IMR-90 (cell line): ENCODE results near the gene MBTPS2. TPM values are rescaled to one million over a fixed set of nuclear protein-coding genes. Genes with fewer than 3 reads are reported as not detected.

Source experiments
- ATAC-seq: fragments of 200-7000 bp; cut with Tn5 transposase; 2 replicates; pipeline ENCODE4 v1.9.1; 2020; ENCODE audit warnings: low read depth, mild to moderate bottlenecking, moderate library complexity
- BruUV-seq: library from RNA; stranded (reverse); fragments of 400-500 nt; replicated peaks from 2 replicates; lab custom pipeline; 2021; lab: Mats Ljungman, UMichigan
- CTCF ChIA-PET: fragments of 300-600 bp; formaldehyde crosslinking; extraction: SDS; loops from one replicate; lab custom pipeline; 2021; ENCODE audit warnings: antibody characterized with exemption; lab: Yijun Ruan, JAX
- POLR2A ChIA-PET: fragments of 300-600 bp; sonication (Branson Sonifier 250); formaldehyde crosslinking; loops from one replicate; lab custom pipeline; 2022; ENCODE audit warnings: antibody characterized with exemption; ENCODE audit not compliant: unreplicated experiment; lab: Charles Lee
- DNase-seq: peaks from one replicate; pipeline ENCODE4 v3.0.0; 2013
- H2AFZ ChIP-seq: replicated peaks from 2 replicates; pipeline ENCODE3; 2013; ENCODE audit warnings: low read length, mild to moderate bottlenecking; ENCODE audit not compliant: poor library complexity
- H2AK5ac ChIP-seq: 2 replicates; pipeline ENCODE4 v1.6.1; 2013; ENCODE audit warnings: low read depth, low read length, inconsistent platforms
- H2AK9ac ChIP-seq: replicated peaks from 2 replicates; pipeline ENCODE3; 2013; ENCODE audit warnings: mild to moderate bottlenecking, low read depth, low read length, moderate library complexity; ENCODE audit not compliant: poor library complexity
- H2BK120ac ChIP-seq: 2 replicates; pipeline ENCODE4 v1.6.1; 2013; ENCODE audit warnings: low read depth, low read length, inconsistent platforms
- H2BK15ac ChIP-seq: 3 replicates; pipeline ENCODE4 v1.6.1; 2013; ENCODE audit warnings: low read depth, low read length, inconsistent platforms
- H2BK20ac ChIP-seq: 2 replicates; pipeline ENCODE4 v1.6.1; 2013; ENCODE audit warnings: low read depth, mild to moderate bottlenecking, inconsistent platforms, low read length, moderate library complexity
- H2BK5ac ChIP-seq: 2 replicates; pipeline ENCODE4 v1.6.1; 2013; ENCODE audit warnings: mild to moderate bottlenecking, low read depth, low read length, inconsistent platforms; ENCODE audit not compliant: poor library complexity, severe bottlenecking
- H3K14ac ChIP-seq: replicated peaks from 2 replicates; pipeline ENCODE4 v1.6.1; 2013; ENCODE audit warnings: low read depth, low read length, inconsistent platforms
- H3K18ac ChIP-seq: 2 replicates; pipeline ENCODE4 v1.6.1; 2013; ENCODE audit warnings: low read depth, low read length, control low read depth
- H3K23ac ChIP-seq: 2 replicates; pipeline ENCODE4 v1.6.1; 2013; ENCODE audit warnings: low read depth, low read length, inconsistent platforms
- H3K27ac ChIP-seq: 2 replicates; pipeline ENCODE4 v1.5.1; 2013; ENCODE audit warnings: mild to moderate bottlenecking, control low read depth, low read length; ENCODE audit not compliant: insufficient read depth
- H3K27me3 ChIP-seq: 2 replicates; pipeline ENCODE4 v1.6.1; 2013; ENCODE audit warnings: low read length; ENCODE audit not compliant: control insufficient read depth, insufficient read depth
- H3K36me3 ChIP-seq: 2 replicates; pipeline ENCODE4 v1.6.1; 2013; ENCODE audit warnings: low read length, mixed read lengths; ENCODE audit not compliant: control insufficient read depth, insufficient read depth
- H3K4ac ChIP-seq: 2 replicates; pipeline ENCODE4 v1.6.1; 2013; ENCODE audit warnings: low read depth, low read length, inconsistent platforms
- H3K4me1 ChIP-seq: 2 replicates; pipeline ENCODE4 v1.6.1; 2013; ENCODE audit warnings: low read length, mixed read lengths; ENCODE audit not compliant: control insufficient read depth, insufficient read depth
- H3K4me2 ChIP-seq: 2 replicates; pipeline ENCODE4 v1.6.1; 2013; ENCODE audit warnings: low read depth, mild to moderate bottlenecking, control low read depth, low read length, moderate library complexity
- H3K4me3 ChIP-seq: 2 replicates; pipeline ENCODE4 v1.5.1; 2013; ENCODE audit warnings: low read depth, mild to moderate bottlenecking, control low read depth, low read length, moderate library complexity; ENCODE audit not compliant: insufficient read depth
- H3K56ac ChIP-seq: 2 replicates; pipeline ENCODE4 v1.6.1; 2013; ENCODE audit warnings: low read length, inconsistent platforms; ENCODE audit not compliant: insufficient read depth; ENCODE audit errors: extremely low read depth
- H3K79me1 ChIP-seq, 2 experiments: 2 replicates each; pipeline ENCODE4 v1.6.1; 2013; ENCODE audit warnings: low read length in 2 of 2, inconsistent platforms in 1 of 2, low read depth in 1 of 2
- H3K9ac ChIP-seq: 2 replicates; pipeline ENCODE4 v1.6.1; 2013; ENCODE audit warnings: low read depth, low read length, control low read depth
- H3K9me1 ChIP-seq: 2 replicates; pipeline ENCODE4 v1.6.1; 2013; ENCODE audit warnings: low read length, inconsistent platforms; ENCODE audit not compliant: insufficient read depth
- H3K9me3 ChIP-seq: 2 replicates; pipeline ENCODE4 v1.6.1; 2013; ENCODE audit warnings: low read length; ENCODE audit not compliant: control insufficient read depth, insufficient read depth
- H4K20me1 ChIP-seq: 2 replicates; pipeline ENCODE4 v1.6.1; 2013; ENCODE audit warnings: low read length, inconsistent platforms; ENCODE audit not compliant: insufficient read depth
- H4K5ac ChIP-seq: 2 replicates; pipeline ENCODE4 v1.6.1; 2013; ENCODE audit warnings: mild to moderate bottlenecking, low read depth, low read length, control low read depth
- H4K8ac ChIP-seq, 2 experiments: 2 replicates each; pipeline ENCODE4 v1.6.1; 2013; ENCODE audit warnings: low read depth in 2 of 2, low read length in 2 of 2, control low read depth in 1 of 2, inconsistent platforms in 1 of 2
- H4K91ac ChIP-seq: 2 replicates; pipeline ENCODE4 v1.6.1; 2013; ENCODE audit warnings: low read depth, low read length, inconsistent platforms; ENCODE audit not compliant: insufficient read depth
- MXI1 ChIP-seq: IDR thresholded peaks from 2 replicates; pipeline ENCODE4 v1.6.1; 2012; ENCODE audit warnings: low read depth, mild to moderate bottlenecking, low read length, moderate library complexity, borderline replicate concordance
- USF2 ChIP-seq: fragments of 150-350 bp; IDR thresholded peaks from 2 replicates; pipeline ENCODE4 v1.6.1; 2017; ENCODE audit warnings: mild to moderate bottlenecking, antibody characterized with exemption, low read length, low read depth
- WGBS, 2 experiments: methylation state at CpG; one replicate each; pipeline versions ENCODE4 v1.1.5 to v1.1.7; 2013; ENCODE audit warnings: missing lambda C conversion rate in 2 of 2; ENCODE audit not compliant: insufficient read length in 1 of 2; ENCODE audit errors: extremely low coverage in 2 of 2; 5-methylcytosine and 5-hydroxymethylcytosine counted together
- dilution Hi-C: fragments of 300-500 bp; cut with HindIII; formaldehyde crosslinking; loops from one replicate; pipeline ENCODE4 v1.14.3; 2018; ENCODE audit warnings: low sequenced_read_pairs; ENCODE audit not compliant: unreplicated experiment
- in situ Hi-C: fragments of 300-500 bp; cut with MboI; formaldehyde crosslinking; loops from 3 replicates; pipeline ENCODE4 v1.14.3; 2019; ENCODE audit warnings: low sequenced_read_pairs, inconsistent platforms, mixed read lengths
- intact Hi-C: fragments of 100-400 bp; cut with micrococcal nuclease; formaldehyde crosslinking; loops from 2 replicates; pipeline ENCODE4 v1.10.0; 2022
- polyA plus RNA-seq, 3 experiments: library from polyadenylated mRNA; depleted of rRNA; stranded (reverse); fragments of >200 nt; gene quantifications; 2 replicates each; pipeline ENCODE4 v1.2.3, GENCODE V29; 2012; ENCODE audit warnings: low replicate concordance in 1 of 3
- total RNA-seq: library from RNA; depleted of rRNA; stranded (reverse); fragments of >200 nt; gene quantifications from 2 replicates; pipeline ENCODE4 v1.2.3, GENCODE V29; 2012

The MBTPS2 gene
- total and polyA plus RNA-seq, 2 of the 4 experiments (the other 2 are of a cell fraction): 4.7 to 12.4 TPM

- Histone ChIP-seq H3K14ac (no peak overlapping the region), H3K4me2 (no peak overlapping the region), H3K9me3 (no peaks in the 10 kb centered on the region), H2BK120ac (no peak overlapping the region), H4K91ac (no peak overlapping the region), H3K36me3 (no peaks in the 10 kb centered on the region), H3K56ac (no peak overlapping the region), H3K9ac (no peak overlapping the region), H3K9me1 (0 out of 2 replicates have a peak, but pooled peaks cover 3% of the 10 kb centered on the region), H3K23ac (no peak overlapping the region), H2BK20ac (no peak overlapping the region), H4K20me1 (no peaks in the 10 kb centered on the region), H3K79me1 (peaks cover 9 to 12% of the 10 kb centered on the region in 2 experiments; a peak in 2 of 4 replicates), H3K18ac (no peak overlapping the region), H2BK5ac (no peak overlapping the region), H3K4me3 (no peak overlapping the region), H4K5ac (no peak overlapping the region), H2AFZ (no peak overlapping the region), H3K4me1 (no peaks in the 10 kb centered on the region; the same call in 1 of the 2 replicates), H2AK5ac (no peak overlapping the region), H3K27ac (no peak overlapping the region), H2AK9ac (no peak overlapping the region), H4K8ac (no peak overlapping the region), H3K4ac (no peak overlapping the region), H3K27me3 (no peaks in the 10 kb centered on the region), H2BK15ac (no peak overlapping the region)
- TF ChIP-seq USF2 (no peak), MXI1 (no peak)
- intact Hi-C loops: loop anchor here (10.0 kb wide), 1 partner anchor 1302 kb away; no protein-coding TSS in a partner anchor
- ChIA-PET POLR2A (no interaction called here), CTCF (no interaction called here)
- 29% methylated on average over 1 of the region's 2 CpGs; no CpG with 5 or more reads in 1 of the 2 experiments for WGBS, 2 experiments
- BruUV-seq: no TSS peak
- ATAC-seq (no peak), DNase-seq (no peak)
- in situ Hi-C loops: no loop called here
- dilution Hi-C loops: no loop called here
Observed at GRCh38 chrX:21837056-21837455, 2.4 kb upstream of the MBTPS2 start.
